ENCODE results near the gene IPO7. TPM values are rescaled to one million over a fixed set of nuclear protein-coding genes. Genes with fewer than 3 reads are reported as not detected.

The IPO7 gene
- total and polyA plus RNA-seq, 2 of the 13 experiments (the other 11 are each of a cell fraction or from before 2014, with no cell fraction given), result 59.4 to 98.4 TPM

- TF ChIP-seq, protein P1, sequence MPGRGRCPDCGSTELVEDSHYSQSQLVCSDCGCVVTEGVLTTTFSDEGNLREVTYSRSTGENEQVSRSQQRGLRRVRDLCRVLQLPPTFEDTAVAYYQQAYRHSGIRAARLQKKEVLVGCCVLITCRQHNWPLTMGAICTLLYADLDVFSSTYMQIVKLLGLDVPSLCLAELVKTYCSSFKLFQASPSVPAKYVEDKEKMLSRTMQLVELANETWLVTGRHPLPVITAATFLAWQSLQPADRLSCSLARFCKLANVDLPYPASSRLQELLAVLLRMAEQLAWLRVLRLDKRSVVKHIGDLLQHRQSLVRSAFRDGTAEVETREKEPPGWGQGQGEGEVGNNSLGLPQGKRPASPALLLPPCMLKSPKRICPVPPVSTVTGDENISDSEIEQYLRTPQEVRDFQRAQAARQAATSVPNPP (CRISPR knock-in tag; IDR thresholded peaks at IDR 0.05), result peak; percentile 36; the same call in 1 of the 2 replicates
- TF ChIP-seq, protein P2, sequence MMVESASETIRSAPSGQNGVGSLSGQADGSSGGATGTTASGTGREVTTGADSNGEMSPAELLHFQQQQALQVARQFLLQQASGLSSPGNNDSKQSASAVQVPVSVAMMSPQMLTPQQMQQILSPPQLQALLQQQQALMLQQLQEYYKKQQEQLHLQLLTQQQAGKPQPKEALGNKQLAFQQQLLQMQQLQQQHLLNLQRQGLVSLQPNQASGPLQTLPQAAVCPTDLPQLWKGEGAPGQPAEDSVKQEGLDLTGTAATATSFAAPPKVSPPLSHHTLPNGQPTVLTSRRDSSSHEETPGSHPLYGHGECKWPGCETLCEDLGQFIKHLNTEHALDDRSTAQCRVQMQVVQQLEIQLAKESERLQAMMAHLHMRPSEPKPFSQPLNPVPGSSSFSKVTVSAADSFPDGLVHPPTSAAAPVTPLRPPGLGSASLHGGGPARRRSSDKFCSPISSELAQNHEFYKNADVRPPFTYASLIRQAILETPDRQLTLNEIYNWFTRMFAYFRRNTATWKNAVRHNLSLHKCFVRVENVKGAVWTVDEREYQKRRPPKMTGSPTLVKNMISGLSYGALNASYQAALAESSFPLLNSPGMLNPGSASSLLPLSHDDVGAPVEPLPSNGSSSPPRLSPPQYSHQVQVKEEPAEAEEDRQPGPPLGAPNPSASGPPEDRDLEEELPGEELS (CRISPR knock-in tag; IDR thresholded peaks at IDR 0.05), result peak; percentile 65
- TF ChIP-seq CENPX (CRISPR knock-in tag; IDR thresholded peaks at IDR 0.05) (no peak), MTA1 (CRISPR knock-in tag; IDR thresholded peaks at IDR 0.05; ENCODE audit: borderline replicate concordance) (no peak), ZEB1 (IDR thresholded peaks at IDR 0.05; ENCODE audit: insufficient replicate concordance, low read depth) (no peak), ZXDC (CRISPR knock-in tag; IDR thresholded peaks at IDR 0.05) (0 out of 2 replicates have a peak, but pooled peaks have one; percentile 47), ZNF713 (CRISPR knock-in tag; IDR thresholded peaks at IDR 0.05) (no peak), ZNF160 (CRISPR knock-in tag; IDR thresholded peaks at IDR 0.05) (peak; percentile 83), GTF2F1 (IDR thresholded peaks at IDR 0.05; ENCODE audit: low read length) (no peak), ZNF510 (CRISPR knock-in tag; IDR thresholded peaks at IDR 0.05; ENCODE audit: low read depth) (peak; percentile 84), ZNF772 (CRISPR knock-in tag; IDR thresholded peaks at IDR 0.05) (no peak; the same call in 1 of the 2 replicates), MTF2 (CRISPR knock-in tag; IDR thresholded peaks at IDR 0.05; ENCODE audit: borderline replicate concordance) (no peak), NFRKB (IDR thresholded peaks at IDR 0.05) (no peak), SUZ12 (IDR thresholded peaks at IDR 0.05; ENCODE audit: low read depth, low read length) (peak; percentile 67), PPARG (CRISPR knock-in tag; conservative IDR thresholded peaks at IDR 0.05) (peak; percentile 55; the same call in 1 of the 2 replicates), NCOA5 (CRISPR knock-in tag; IDR thresholded peaks at IDR 0.05) (0 out of 2 replicates have a peak, but pooled peaks have one; percentile 58)
- TF ChIP-seq, protein P3, sequence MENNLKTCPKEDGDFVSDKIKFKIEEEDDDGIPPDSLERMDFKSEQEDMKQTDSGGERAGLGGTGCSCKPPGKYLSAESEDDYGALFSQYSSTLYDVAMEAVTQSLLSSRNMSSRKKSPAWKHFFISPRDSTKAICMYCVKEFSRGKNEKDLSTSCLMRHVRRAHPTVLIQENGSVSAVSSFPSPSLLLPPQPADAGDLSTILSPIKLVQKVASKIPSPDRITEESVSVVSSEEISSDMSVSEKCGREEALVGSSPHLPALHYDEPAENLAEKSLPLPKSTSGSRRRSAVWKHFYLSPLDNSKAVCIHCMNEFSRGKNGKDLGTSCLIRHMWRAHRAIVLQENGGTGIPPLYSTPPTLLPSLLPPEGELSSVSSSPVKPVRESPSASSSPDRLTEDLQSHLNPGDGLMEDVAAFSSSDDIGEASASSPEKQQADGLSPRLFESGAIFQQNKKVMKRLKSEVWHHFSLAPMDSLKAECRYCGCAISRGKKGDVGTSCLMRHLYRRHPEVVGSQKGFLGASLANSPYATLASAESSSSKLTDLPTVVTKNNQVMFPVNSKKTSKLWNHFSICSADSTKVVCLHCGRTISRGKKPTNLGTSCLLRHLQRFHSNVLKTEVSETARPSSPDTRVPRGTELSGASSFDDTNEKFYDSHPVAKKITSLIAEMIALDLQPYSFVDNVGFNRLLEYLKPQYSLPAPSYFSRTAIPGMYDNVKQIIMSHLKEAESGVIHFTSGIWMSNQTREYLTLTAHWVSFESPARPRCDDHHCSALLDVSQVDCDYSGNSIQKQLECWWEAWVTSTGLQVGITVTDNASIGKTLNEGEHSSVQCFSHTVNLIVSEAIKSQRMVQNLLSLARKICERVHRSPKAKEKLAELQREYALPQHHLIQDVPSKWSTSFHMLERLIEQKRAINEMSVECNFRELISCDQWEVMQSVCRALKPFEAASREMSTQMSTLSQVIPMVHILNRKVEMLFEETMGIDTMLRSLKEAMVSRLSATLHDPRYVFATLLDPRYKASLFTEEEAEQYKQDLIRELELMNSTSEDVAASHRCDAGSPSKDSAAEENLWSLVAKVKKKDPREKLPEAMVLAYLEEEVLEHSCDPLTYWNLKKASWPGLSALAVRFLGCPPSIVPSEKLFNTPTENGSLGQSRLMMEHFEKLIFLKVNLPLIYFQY (CRISPR knock-in tag; IDR thresholded peaks at IDR 0.05; ENCODE audit: borderline replicate concordance), result no peak; the same call in 1 of the 2 replicates
- TF ChIP-seq, protein P4, sequence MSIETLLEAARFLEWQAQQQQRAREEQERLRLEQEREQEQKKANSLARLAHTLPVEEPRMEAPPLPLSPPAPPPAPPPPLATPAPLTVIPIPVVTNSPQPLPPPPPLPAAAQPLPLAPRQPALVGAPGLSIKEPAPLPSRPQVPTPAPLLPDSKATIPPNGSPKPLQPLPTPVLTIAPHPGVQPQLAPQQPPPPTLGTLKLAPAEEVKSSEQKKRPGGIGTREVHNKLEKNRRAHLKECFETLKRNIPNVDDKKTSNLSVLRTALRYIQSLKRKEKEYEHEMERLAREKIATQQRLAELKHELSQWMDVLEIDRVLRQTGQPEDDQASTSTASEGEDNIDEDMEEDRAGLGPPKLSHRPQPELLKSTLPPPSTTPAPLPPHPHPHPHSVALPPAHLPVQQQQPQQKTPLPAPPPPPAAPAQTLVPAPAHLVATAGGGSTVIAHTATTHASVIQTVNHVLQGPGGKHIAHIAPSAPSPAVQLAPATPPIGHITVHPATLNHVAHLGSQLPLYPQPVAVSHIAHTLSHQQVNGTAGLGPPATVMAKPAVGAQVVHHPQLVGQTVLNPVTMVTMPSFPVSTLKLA (IDR thresholded peaks at IDR 0.05), result no peak
Observed at GRCh38 chr11:9384535-9385326, at the start of gene IPO7 (continued).

Measured in HepG2 (cell line).